GM23338 (cell line): ENCODE data around the gene TMEM45A. TPM values are rescaled to one million over a fixed set of nuclear protein-coding genes. Genes with fewer than 3 reads are reported as not detected.

ENCODE experiments used
- EZH2 ChIP-seq: fragments of 200-600 bp; sonication (generic); IDR thresholded peaks from one replicate; pipeline ENCODE4 v1.8.0; 2017; ENCODE audit warnings: antibody characterized with exemption, mild to moderate bottlenecking, low read depth; ENCODE audit not compliant: unreplicated experiment
- JUNB ChIP-seq: IDR thresholded peaks from one replicate; pipeline ENCODE4 v1.6.1; 2016; ENCODE audit warnings: antibody characterized with exemption; ENCODE audit not compliant: unreplicated experiment
- POLR2AphosphoS5 ChIP-seq: IDR thresholded peaks from 2 replicates; pipeline ENCODE4 v1.6.1; 2016; ENCODE audit warnings: antibody characterized with exemption, low read depth
- REST ChIP-seq: IDR thresholded peaks from one replicate; pipeline ENCODE4 v1.6.1; 2018; ENCODE audit warnings: antibody characterized with exemption; ENCODE audit not compliant: unreplicated experiment
- ZNF114 ChIP-seq: fragments of 250-450 bp; sonication (Bioruptor Pico); IDR thresholded peaks from 2 replicates; pipeline ENCODE4 v1.5.0; 2020; ENCODE audit warnings: mild to moderate bottlenecking, moderate library complexity
- ZNF331 ChIP-seq: fragments of 250-450 bp; sonication (Bioruptor Pico); IDR thresholded peaks from 2 replicates; pipeline ENCODE4 v1.5.0; 2020; ENCODE audit warnings: low read depth, mild to moderate bottlenecking, moderate library complexity
- ZNF462 ChIP-seq: fragments of 250-450 bp; sonication (Bioruptor Pico); IDR thresholded peaks from 2 replicates; pipeline ENCODE4 v1.5.0; 2020; ENCODE audit warnings: mild to moderate bottlenecking, moderate library complexity
- polyA plus RNA-seq: library from polyadenylated mRNA; unstranded; fragments of >200 nt; fragmentation: Nextera tagmentation; extraction: Ambion mirVana; gene quantifications from 2 replicates; pipeline ENCODE4 v1.2.1, GENCODE V29; 2016
- total RNA-seq: library from RNA; depleted of rRNA; stranded (reverse); fragments of >200 nt; shearing (Covaris generic); gene quantifications from 2 replicates; pipeline ENCODE4 v1.2.3, GENCODE V29; 2014

The TMEM45A gene
- total and polyA plus RNA-seq, 2 experiments from 2014 or later: 6.5 to 12.7 TPM

- TF ChIP-seq ZNF462 (no peak), JUNB (no peak), REST (no peak), POLR2AphosphoS5 (no peak), ZNF114 (CRISPR knock-in tag) (no peak), EZH2 (no peak), ZNF331 (CRISPR knock-in tag) (no peak)
These were observed 53.8 kb downstream of the TMEM45A start (continued) for GRCh38 chr3:100546020-100546744.
